HG03060 (cell line): ENCODE measurements around the gene PSTPIP1.

Experiments used
- ATAC-seq: cut with Tn5 transposase; IDR thresholded peaks from one replicate; pipeline ENCODE4 v1.9.1; 2021; ENCODE audit warnings: low read depth, moderate number of reproducible peaks; ENCODE audit not compliant: unreplicated experiment

The PSTPIP1 gene

DNA sequence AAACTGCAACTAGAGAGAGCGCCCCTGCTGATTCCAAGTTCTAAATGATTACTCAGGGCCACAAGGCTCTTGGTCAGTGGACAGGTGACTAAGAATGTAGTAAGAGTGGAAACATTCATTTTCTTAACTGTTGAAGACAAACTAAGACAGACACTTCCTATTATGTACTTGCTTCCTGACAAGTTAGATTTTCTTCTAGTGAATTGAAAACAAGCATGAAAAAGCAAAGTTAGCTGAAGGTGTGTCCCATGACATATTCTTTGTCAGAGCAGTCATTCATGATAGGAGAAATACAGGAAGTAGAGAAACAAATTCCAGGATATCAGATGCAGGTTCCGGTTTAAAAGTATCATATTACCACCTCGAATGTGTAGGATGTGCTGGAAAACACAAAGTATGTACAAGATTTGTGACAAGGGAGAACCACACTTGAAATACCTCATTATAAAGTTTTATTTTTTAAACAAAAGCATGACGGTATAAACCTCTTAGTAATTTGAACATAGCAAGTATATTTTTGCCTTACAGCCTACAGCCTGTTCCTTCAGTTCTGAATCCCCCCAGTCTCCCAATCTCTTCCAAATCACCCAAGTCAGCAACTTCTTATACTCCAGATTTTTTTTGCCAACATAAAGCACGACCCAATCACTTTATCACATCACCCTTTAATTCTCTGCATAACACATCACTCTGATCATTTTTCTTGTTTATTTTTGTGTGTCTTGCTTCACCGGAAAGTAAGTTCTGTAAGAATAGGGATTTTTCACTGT is 69.8 kb downstream of the PSTPIP1 start:
- ATAC-seq, result no peak

DNA sequence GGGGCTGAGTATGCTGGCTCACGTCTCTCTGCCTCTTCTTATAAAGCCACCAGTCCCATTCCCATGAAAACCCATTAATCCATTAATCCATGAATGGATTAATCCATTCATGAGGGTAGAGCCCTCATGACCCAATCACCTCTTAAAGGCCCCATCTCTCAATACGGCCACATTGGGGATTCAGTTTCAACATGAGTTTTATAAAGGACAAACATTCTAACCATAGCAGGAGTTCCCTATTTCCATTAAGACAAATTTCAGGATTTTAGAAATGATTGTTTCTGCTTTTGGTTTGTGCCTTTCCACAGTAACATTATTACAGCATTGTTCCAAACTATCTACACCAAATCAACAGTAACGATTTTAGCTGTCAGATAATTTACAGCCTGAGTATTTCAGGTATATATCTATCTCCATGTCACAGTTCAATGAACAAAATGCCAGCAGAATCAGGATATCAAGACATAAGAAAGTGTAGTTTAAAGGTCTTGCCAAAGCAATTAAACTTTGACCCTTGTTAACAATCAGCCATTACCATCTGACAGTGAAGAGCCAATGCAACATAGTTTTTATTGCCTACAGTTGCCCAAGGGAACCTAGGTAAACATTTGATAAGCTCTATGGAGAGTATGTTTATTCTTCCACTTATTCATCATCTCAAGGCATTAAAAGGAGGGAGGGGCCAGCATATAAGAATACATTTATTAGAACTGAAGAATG is 72.2 kb downstream of the PSTPIP1 start:
- ATAC-seq, result no peak

DNA sequence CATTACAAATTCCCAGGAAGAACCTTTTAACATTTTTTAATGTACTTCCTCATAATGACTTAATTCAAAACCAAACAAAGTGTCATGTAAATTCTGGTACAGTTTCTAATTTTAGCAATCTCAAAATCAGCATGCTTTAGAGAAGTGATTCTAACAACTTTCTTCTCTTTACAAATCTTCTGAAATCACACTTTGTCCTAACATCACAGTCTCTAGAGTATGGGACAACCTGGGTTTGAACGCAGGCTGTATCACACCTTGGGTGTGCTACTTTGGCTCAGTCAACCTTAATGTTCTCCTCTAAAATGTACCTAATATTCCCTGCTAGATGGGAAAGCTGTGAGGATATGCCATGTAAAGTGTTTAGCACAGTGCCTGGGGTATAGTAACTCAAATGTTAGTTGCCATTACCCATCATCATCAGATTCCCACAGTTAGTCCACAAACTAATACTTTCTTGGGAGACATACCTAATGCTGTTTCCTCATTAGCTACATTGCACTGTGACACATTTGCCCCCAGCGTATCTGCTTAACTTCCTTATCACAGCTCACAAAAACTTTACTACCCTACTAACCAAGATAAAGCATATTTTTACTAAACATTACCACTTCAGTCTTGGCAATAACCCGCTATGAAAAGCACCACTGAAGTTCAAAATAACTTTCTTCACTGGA is 72.9 kb downstream of the PSTPIP1 start:
- no peak for ATAC-seq

DNA sequence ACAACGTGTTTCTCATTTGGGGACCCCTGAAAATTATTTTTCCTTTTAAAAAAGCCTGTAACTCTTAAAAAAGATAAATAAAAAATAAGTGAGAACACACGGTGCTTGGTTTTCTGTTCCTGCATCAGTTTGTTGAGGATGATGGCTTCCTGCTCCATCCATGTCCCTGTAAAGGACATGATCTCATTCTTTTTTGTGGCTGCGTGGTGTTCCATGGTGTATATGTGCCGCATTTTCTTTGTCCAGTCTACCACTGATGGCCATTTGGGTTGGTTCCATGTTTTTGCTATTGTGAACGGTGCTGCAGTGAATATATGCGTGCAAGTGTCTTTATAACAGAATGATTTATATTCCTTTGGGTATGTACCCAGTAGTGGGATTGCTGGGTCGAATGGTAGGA is 73.7 kb downstream of the PSTPIP1 start:
- no peak for ATAC-seq

DNA sequence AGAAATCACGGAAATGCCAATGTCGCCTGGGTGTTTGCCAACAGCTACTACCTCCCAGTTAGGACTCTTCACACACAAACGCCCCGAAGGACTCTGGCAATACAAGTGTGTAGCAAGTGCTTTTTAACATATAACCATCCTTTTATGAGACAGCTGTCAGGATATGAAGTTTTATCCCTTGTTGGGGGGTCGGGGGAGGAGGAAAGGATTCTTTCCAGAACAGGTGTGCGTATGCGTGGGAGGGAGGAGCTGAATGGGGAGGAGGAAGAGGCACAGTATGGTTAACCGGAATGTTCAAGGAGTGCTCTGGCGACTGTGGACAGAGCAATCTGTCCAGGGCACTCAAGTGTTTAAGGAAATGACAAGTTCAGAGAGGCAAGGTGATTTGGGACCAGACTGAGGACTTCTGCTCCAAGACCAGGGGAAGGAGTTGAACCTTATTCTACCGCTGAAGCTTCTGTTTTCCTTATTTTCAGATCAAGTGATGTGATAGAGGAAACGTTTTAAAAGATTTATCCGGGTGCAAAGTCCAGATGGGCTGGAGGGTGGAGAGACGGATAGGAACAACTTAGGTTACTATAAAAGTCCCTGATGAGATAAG is 74.7 kb downstream of the PSTPIP1 start:
- ATAC-seq, result no peak

DNA sequence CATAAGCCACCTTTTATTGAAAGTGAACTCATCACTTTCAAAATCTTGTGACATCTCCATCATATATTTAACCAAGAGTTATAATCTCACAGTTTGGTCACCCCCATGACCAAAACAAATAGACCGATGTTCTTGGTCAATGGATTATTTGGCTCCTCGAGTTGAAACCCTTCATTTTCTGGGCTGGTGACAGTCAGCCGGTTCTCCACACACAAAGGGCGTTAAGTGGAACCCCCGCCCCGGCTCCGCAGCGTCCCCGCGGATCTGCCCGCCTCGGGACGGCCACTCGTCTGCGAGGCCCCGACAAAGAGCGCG is 75.2 kb downstream of the PSTPIP1 start:
- ATAC-seq, result no peak

DNA sequence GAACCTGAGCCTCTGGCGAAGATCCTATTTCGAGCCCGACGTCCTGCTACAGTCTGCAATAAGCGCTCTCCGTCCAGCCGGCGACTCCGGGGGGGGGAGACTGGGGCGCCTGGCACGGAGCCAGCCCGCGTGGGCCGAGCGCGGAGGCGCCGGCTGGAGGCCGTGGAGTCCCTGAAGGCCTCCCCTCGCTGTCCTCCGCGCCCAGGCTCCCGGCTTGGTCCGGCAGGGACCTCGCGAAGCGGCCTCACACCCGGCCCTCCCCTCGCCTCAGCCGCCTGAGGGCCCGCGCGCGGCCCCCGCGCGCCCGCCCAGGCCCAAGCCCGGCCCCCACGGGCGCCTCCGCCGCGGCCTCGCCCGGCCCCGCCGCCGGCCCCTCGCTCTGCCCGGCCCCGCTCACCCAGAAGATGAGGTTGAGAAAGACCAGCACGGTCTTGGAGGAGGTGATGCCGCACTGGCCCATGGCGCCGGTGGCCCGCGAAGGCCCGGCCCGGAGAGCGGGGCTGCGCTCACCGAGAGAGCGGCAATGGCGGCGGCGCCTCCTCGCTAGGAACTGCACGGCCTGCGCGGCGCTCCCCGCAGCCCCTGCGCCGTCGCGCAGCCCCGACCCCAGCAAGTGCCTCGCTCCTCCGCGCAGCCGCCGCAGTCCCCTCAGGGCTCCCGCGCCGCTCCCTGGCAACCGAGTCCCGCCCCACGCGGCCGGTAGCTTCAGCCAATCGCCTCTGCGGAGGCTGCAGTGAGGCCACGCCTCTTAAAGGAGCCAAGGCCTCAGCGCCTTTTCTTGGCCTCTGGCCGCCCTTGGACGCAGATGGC is 75.8 kb downstream of the PSTPIP1 start, which contains the start of gene TSPAN3:
TSPAN3 (minus strand) TSS at position 615 of the 810 bp plus-strand sequence; CDS start at position 460, 155 bp downstream.
- ATAC-seq, result peak; percentile 67

DNA sequence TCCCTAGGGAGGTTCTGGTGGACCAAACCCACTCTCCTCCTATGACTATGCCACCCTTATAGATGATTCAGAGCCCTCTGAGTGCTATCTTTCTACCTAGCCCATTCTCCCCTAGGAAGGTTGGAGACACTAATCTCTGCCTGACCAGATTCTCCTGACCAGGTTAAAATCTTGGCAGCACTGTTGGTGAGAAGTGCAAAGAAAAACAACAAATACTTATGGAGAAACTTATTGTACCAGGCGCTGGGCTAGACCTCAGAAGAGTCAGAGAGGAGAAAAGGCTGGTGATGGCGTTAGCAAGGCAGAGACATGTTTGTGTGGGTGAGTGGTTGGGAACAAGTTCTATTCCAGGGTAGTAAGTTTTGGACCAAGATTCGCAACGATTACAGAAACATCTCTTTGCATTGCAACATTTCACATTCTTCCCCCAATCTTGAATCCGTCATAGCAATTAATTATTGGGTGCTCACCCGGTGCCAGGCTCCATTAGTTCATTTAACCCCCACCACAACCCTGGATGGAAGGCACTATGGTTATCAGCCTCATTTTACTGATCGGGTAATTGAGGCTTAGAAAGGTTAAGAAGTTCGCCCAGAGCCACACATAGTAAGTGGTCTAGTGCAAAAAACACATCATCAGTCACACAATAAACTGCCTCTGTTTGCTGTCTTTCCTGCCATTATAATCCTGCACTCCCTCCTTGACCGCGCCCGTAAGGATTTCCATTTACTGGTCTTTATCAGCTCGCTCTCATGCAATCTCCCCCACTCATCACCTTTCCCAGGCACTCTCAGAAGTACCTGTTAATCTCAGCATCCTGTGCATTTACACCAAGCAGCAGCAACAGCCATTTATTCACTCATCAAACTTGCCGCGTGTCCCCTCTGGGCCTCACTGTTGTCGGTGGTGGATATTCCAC is 76.6 kb downstream of the PSTPIP1 start:
- ATAC-seq, result no peak

DNA sequence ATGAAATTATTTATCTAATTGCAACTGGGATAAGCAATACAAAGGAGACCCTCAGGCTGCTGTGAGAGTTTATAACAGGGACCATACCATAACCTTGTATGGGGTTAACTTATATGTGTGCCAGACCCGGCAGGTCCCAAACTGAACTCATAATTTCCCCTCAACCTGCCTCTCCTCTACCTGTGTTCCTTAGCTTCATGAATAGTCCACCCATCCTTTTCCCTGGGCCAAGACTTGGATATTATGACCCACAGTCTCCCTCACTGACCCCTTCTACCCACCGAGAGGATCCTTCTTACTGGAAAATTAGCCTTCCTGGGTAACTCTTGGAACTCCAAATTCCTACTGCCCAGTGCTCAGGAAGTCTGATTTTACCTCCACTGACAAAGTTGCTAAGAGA is 79.4 kb downstream of the PSTPIP1 start:
- no peak for ATAC-seq

DNA sequence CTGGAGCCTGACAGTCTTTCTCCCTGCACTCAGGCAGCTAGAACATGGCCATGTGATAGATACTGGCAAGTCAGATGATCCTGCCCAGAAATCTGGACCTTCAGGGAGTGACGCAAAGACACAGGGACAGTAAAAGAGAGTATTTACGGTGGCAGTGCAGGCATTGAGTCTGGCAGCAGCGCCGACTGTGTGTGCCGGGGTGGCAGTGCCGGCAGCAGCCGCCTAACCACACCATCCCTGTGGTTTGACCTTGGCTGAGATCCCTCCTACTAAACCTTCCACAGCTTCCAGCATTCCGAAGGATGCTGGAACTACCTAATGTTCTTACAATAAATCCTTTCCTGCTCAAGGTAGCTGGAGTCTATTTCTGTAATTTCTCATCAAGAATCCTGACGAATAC is 80.6 kb downstream of the PSTPIP1 start:
- no peak for ATAC-seq

DNA sequence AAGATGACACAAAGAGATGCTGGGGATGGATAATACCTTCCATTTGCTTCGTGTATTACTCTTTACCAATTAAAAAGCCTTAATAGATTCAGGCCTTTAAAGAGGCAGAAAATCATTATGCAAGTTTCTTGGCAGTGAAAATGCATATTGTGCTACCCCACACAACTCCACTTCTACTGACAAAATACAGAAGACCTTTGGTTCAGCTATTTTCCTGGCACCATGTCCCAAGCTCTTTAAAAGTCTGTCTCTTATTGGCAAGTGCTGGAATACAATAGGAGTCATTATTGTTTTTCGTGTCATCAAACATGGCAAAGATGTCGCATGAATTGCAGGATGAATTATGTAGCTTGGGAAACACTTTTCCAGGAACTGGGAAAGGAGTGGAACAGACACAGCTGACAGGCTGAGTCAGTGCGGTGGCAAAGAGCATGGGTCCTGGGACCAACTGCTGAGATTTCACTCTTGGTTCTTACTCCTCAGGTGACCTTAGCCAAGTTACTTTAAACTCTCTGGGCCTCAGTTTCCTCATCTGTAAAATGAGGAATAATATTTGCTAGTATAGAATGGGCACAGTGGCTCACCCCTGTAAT is 81.5 kb downstream of the PSTPIP1 start:
- ATAC-seq, result no peak

DNA sequence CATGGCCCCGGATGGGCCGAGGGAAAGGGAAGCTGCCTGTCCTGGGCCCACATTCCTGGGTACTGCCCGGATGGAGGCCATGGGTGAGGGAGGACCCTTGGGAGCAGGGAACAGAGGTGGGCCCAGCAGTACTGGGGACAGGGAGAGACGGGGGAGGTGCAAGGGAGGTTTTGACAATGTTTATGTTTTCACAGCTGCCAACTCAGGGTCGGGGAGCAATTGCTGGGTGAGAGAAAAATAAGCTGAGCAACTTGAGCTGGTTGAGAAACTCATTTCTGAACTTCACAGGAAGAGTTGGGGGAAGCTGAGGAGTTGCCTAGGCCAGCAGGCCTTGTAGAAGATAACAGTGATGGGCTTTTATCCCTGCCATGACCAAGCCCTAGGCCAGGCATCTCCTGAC is 87.0 kb downstream of the PSTPIP1 start:
- no peak for ATAC-seq

DNA sequence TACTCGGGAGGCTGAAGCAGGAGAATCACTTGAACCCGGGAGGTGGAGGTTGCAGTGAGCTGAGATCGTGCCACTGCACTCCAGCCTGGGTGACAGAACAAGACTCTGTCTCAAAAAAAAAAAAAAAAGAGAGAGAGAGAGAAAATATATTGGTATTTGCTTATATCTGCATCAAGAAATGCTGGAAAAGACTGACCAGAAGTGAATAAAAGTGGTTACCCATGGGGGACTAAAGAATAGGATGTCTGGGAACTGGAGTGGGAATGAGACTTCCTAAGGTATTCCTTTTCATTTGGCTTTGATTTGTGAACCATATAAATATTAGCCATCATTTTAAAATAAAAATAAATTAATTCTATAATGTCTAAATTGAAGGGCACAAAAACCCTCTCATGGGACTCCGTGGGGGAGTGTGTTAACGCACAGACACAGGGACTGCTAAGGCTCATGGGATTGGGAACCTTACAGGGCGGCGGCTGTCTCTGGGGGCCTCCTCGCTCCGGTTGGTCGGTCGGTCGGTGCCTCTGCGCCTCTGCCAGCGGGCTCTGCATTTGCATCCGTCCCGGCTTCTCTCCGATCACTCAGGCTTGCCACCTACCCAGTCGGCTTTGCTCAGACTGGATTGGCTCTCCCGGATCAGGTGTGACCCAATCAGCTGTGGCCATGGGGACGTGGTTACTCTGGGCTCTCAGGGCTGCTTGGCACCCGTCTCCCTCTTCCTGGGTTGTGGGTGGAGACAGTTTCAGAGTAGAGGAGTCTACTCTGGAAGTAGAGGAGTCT is 88.6 kb downstream of the PSTPIP1 start:
- peak; percentile 46 for ATAC-seq

DNA sequence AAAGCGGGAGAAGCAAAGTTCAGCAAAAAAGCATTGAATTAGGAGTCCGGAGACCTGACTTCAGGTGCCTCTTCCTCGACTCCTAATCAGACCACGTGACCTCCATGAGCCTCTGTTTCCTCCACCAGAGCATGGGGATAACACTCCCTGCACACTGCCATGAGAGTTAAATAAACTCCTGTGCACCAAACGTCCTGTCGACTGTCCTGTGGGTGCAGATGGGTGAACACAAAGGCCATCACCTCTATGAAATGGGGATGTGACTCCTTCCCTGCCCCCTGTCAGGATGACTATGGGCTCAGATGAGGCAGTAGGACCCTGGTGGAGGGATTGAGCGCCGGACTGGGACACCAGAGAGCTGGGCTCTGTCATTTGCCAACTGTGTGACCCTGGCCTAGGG is 89.5 kb downstream of the PSTPIP1 start:
- no peak for ATAC-seq

DNA sequence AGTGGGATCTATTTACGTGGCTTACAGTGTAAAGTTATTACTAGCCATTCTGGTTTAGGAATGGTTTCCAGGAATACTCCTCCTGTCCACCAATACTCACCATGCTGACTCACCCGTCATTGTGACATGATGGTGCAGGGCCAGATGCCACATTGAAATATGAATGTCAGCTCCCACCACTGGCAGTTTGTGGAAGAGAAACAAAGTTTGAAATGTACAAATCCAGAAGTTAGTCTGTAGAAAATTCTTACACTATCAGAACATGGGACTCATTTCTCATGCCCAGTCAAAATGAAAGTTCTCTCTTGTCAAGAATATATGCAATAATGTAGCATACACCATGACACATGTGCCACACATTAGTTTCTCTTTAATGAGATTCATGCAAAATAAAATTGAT is 90.4 kb downstream of the PSTPIP1 start:
- ATAC-seq, result no peak
